LoVo (cell line): Measurements from ENCODE around the gene UBR3.

ENCODE experiments used
- DNase-seq: peaks from one replicate; pipeline ENCODE4 v3.0.0-alpha.2; 2016; ENCODE audit warnings: low spot score

UBR3 gene

DNA sequence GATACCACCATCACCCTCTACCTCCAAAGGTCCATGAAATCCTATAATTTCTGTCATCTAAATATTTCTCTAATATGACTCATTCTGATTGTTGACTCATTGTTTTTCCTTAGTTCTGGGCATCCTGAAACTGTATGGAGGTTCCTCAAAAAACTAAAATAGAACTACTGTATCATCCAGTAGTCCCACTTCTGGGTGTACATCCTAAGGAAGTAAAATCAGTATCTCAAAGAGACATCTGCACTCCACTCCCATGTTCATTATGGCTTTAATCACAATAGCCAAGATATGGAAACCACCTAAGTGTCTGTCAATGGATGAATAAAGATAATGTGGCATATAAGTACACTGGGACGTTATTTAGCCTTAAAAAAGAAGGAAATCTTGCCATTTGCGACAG is 224.9 kb downstream of the UBR3 start:
- no peak for DNase-seq

DNA sequence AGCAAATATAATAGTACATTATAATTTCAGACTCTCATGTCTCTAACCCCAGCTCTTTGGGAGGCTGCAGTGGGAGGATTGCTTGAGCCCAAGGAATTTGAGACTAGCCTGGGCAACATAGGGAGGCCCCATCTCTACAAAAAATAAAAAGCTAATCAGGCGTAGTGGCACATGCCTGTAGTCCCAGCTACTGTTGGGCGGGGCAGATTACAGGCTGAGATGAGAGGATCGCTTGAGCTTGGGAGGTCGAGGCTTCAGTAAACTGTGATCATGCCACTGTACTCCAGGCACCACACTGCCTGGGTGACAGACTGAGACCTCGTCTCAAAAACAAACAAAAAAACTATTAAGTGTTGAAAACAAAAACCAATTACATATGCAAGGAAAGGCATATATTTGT is 227.7 kb downstream of the UBR3 start:
- no peak for DNase-seq

DNA sequence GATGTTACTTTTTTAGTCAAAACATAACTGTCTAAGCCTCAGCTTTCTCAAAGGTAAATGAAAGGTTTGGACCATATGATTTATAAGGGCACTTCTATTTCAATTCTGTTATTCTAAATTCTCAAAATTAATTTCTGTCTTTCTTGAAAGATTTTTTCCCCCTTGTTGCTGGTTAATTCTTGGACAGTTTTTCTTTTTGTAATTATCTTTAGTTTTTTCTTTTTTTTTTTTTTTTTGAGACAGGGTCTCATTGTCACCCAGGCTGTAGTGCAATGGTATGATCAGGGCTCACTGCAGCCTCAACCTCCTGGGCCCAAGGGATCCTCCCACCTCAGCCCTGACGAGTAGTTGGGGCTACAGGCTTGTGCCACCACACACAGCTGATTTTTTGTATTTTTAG is 229.6 kb downstream of the UBR3 start:
- DNase-seq = no peak

DNA sequence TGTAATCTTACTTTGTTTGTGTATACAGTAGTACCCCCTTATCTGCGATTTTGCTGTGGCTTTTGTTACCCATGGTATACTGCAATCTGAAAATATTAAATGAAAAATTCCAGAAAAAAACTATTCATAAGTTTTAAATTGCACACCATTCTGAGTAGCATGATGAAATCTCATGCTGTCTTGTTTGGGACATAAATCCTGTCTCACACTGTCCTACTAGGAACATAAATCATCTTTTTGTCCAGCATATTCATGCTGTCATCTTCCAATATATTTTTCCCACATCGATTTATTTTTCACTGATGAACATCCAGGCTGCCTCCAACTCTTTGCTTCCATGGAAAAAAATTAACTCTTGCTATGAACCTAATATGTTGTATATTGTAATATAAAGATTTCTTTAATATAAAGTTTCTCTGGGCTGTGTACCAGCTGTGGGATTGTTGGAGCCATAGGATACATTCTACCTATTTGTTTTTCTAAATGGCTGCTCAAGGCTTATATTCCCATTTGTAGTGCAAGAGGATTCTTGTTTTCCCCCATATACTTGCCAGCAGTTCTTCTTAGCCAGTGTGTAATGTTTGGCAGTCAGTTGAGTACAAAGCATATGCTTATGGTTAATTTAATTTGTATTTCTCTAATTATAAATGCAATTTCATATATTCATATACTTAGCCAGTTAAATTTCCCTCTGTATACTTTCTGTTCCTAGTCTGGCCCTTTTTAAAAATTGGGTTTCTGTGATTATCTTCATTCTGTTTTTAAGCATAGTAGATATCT is 236.4 kb downstream of the UBR3 start:
- no peak for DNase-seq

DNA sequence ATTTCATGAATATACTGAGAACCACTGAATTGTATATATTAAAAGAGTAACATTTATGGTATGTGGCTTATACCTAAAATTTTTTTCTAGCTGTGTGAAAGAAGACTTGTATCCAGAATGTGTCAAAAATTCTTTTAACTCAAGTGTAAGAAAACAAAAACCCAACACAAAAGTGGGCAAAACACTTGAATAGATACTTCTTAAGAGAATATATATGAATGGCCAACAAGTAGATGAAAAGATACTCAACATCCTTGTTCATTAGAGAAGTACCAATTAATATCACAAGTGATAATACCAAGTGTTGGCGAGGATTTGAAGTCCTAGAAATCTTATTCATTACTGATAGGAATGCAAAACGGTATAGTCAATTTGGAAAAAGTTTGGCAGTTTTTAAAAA is 243.5 kb downstream of the UBR3 start:
- DNase-seq = no peak

DNA sequence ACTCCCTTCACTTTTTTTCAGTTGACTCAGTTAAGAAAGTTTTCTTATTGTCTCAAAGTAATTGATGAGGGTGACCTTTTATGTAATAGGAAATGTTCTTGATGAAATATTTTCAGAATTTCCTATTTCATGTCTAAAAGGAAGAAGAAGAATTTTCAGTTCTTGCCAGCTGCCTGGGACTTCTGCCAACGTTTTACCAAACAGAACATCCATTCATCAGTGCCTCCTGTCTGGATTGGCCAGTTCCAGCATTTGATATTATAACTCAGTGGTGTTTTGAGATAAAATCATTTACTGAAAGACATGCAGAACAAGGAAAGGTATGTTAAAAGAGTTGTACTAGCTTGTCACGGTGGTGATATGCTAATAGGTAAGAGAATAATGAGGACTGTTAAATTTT is 246.0 kb downstream of the UBR3 start:
- no peak for DNase-seq

DNA sequence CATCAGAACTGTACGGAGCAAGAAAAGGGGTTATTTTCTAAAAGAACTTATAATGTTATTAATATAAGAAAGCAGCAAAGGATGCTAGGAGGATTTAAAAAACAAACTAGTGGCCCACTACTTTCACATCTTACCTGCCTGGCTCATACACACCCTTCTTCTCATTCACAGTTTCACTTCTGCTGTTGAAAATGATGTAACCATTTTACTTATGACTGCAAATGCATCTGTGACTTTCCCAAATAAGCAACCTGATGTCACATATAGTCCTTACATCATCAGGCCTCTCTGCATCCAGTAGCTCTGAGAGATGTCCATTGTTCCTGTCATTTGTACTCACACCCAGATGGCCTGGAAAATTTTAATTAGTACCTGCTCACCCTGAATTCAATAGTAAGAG is 248.9 kb downstream of the UBR3 start:
- DNase-seq = no peak

DNA sequence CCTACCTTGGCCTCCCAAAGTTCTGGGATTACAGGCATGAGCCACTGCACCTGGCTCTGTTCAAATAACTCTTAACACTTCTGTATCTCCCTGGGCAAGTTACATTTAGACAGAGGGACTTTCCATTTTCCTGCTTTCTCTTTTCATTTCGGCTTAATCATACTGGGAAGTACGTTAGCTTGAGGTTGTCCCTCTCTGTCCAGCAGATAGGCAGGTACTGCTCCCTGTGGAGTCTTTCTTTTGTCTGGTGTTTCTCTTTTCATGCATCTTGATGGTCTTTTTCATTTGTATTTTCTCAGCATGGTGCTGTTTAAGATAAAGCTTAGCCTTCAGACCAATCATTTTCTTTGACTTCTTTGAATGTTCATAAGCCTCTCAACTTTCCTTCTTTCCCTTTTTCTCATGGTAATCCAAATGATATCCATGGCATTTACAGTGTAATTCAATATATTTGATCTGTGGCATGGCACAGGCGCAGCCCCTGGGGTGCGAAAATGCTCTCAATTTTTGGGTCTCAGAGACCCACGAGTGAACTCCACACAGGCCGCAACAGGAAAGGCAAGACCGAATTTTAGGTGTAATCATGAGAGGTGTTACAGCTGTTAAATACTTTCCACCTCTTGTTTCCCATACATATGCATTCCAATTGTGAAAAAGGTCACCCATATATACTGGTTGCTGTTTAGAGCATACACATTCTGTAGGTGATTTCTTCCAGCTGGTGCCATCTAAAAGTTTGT is 250.7 kb downstream of the UBR3 start:
- DNase-seq = no peak

DNA sequence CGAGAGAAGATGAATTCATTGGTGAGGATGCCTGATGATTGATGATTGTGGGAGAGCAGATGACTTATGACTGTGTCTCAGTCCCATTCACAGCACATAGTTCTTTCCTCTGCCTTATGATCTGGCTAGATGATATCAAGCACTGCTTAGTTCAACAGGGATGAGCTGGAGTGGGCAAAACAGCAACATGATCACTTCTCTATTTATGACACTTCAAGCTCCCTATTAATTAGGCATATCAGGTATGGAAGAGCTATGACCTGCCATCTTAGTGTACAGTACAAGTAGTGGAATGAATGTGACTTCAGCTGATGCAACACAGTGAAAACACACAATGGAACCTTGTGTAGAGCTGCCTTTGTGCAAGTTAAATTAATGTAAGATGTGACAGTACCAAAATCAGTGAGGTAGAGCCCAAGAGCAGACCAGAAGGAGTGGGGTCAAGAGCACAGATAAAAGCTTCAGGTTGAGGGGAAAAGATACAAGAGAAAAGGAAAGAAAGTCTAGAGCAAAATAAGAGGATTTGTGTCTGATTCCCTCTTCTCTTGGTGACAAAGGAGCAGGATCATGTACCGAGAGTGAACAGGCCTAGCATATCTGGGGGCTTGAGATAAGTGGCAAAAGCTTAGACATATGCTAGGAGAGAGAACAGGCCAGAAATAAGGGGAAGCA is 257.7 kb downstream of the UBR3 start:
- DNase-seq = no peak

DNA sequence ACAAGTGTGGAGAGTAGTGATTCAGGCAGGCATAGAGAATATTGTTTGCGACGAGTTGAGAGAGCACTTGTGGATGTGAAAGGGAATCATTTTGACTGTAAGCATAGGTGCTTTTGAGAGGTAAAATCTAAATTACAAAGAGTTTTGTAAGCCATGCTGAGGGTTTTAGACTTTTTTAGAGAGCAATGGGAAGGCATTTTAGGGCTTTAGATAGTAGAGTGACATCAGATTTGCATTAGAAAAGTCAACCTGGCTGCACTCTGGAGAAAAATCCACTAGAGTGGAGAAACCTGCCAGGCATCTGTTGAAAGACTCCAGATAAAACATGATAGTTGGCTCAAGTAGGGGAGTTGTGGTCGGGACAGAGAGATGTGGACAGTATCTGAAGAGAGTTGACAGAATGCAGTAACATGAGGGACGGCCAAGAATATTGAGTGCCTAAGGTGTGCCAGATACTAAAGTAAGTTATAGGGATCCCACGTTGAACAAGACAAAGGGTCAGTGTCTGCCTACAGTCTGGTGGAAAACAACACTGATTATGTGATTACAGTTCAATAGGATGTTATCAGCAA is 258.9 kb downstream of the UBR3 start:
- no peak for DNase-seq

DNA sequence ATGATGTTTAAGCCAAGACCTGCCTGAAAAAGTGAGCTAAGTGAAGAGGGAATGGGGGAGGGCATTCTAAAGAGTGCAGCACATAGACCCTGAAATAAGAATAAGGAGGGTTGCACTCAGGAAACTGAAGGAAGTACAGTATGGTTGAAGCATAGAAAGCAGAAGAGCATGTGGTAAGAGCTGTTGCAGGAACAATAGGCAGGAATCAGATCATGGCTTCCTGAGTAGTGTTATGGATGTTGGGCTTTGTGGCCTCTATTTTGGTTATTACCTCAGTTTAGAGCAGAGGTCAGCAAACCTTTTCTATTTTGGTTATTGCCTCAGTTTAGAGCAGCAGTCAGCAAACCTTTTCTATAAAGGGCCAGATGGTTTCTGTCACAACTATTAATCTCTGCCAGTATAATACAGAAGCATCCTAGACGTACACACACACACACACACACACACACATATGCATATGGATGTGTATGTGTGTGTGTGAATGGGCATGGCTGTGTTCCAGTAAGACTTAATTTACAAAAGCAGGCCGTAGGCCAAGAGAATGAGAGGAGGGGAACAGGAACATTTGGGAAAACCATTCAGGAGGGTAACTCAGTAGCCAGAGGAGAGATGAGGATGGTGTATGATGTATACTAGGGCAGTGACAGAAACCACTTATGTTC is 259.6 kb downstream of the UBR3 start:
- no peak for DNase-seq

DNA sequence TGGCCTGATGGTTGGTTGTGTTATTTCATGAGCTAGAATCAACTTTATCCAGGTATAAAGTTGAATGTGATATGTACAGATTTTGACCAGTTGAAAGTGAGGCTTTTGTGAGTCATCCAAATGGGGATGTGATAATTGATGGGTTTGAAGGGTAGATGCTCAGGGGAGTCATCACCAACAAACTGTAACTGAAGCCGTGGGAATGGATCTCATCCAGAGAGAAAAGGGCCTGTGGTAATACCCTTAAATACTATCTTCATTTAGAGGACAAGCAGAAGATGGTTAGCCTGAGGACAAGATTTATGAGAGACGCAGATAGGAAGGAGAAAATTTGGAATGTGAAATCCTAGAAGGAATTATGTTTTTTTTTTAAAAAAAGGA is 260.1 kb downstream of the UBR3 start:
- DNase-seq = no peak

DNA sequence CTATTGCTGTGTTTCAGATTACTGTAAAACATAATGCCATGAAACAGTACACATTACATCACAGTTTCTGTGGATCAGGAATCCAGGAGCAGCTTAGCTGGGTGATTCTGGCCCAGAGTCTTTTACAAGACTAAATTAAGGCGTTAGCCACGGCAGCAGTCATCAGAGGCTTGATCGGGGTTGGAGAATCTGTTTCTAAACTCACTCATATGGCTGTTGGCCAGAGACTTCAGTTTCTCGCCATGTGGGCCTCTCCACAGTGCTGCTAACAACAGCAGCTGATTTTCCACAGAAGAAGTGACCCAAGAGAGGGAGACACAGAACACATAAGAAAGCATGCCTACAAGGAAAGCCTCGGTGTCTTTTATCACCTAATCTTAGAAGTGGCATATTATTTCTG is 261.5 kb downstream of the UBR3 start:
- no peak for DNase-seq

DNA sequence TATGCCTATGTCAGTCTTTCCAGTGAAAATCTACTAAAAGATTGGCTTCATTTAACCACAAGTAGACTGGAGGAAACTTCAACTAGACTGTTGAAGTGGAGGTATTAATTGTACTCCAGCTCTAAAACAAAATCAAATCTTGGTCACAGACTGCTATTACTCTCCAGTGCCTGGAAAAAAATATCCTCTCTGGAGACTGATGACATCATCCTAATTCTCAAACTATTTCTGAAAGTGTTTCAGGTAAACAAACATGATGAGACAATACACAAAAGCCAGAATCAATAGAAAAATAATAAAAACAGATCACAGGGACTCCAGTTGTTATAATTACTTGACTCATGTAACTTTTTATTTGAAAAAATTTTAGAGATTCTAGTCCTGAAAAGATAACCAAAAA is 263.0 kb downstream of the UBR3 start:
- no peak for DNase-seq

DNA sequence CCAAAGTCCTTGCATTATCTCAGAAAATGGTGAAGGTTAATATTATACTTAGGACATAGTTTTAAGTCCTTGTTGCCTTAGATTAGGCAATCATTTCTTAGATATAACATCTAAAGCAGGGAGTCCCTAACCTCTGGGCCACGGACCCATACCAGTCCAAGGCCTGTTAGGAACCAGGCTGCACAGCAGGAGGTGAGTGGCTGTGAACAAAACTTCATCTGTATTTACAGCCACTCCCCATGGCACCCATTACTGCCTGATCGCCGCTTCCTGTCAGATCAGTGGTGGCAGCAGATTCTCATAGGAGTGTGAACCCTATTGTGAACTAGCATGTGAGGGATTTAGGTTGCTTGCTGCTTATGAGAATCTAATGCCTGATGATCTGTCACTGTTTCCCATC is 264.2 kb downstream of the UBR3 start:
- DNase-seq = no peak

DNA sequence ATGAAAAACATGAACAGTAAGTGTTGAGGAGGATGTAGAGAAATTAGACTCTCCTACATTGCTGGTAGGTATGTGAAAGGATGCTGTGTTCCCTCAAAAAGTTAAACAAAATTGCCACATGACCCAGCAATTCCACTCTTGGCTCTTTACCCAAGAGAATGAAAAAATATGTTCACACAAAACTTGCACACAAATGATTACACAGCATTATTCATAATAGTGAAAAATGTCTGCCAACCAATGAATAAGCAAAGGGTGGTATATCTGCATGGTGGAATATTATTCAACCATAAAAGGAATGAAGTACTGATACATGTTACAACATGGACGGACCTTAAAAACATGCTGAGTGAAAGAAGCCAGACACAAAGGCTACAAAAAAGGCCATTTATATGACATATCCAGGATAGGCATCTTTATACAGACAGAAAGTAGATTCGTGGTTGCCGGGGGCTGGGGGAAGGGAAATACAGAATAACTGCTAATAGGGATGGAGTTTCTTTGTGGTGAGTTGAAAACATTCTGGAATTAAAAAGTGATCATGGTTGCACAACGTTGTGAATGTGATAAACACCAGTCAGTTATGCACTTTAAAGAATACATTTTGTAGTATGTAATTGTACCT is 265.3 kb downstream of the UBR3 start:
- DNase-seq = no peak

DNA sequence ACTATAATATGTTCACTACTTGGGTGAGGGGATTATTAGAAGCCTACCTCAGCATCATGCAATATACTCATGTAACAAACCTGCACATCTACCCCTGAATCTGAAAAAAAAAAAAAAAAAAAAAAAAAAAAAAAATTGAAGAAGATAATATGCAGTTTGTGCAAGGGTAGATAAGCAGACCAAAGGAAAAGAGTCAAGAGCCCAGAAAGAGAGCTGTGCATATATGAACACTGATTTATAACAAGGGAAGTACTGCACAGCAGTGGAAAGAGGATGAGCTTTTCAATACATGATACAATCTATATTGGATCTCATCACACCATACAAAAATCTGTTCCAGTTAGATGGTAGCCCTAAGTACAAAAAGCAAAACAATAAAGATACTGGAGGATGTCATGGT is 268.1 kb downstream of the UBR3 start:
- no peak for DNase-seq

DNA sequence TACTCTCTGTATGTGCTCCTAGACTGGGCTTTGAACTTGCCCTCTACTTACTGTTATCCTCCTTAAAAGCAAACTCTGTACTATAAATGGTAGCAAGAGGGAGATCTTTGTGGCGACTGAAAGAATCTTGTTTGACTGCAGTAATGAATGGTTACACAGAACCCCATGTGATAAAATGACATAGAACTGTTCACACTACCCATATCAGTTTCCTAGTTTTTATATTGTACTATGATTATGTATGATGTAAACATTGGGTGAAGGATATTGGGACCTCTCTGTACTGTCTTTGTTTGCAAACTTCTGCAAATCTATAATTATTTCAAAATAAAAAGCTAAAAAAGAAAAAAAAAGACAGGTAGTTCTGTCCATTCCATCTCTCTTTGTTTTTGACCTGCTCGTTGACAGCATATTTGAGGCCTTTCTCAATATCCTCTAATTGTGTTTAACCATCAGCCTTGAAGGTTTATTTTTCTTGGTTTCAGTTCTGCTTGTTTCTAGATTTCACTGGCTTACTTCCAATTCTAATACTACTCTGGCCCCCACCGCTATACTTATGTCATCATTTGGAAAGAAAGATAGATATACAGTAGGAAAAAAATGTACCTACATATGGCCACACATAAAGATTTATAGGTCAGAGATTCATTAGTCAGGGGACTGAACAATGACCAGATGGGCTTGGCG is 271.5 kb downstream of the UBR3 start:
- no peak for DNase-seq

DNA sequence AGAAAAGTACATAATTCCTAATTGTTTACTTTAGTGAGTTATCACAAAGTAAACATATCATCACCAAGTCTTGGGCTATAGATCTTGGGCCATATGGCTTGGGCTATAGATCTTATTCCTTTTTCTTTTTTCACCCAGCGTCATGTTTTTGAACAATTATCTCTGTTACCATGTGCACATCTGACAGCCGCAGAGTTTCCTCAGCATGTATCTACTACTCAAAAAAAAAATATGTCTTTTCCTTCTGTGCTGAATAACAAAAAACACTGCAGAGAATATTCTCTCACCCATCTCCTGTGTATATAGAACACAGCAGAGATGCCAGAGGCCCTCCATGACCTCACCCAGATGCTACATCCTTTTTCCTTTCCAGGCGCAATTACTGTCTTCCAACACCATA is 274.5 kb downstream of the UBR3 start:
- DNase-seq = no peak

DNA sequence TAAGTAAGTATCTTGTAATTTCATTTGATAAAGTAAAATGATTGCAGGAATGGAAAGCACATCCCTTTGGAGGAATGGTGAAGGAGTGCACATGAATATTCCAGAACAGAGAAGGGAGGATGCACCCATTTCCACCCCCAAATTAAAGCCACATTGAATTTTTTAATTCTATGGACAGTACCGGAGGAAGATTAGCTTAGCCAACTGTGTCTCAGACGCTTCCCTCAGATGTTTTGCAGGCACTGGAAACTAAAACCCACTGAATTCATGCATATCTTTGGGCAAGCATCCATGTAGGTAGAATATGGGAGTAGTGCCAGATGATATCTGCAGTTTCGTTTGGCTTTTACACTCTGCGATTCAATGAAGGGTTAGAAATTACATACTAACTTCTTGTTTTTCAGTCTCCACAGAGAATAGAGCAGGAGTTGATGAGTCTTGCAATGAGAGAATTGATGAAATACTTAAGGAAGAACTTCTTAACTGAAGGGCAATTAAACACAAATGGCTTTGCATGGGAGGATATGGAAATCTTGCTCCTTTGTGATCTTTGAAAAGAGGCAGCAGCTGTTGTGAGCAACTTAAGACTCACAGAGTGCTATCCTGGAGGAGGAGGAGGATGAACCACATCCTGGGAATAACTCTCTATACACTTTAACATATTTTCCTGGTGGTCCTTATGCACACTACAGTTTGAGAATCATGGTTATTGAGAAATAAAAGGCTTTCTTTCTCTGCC is 279.0 kb downstream of the UBR3 start:
- DNase-seq = no peak
